Measurements from ENCODE around the gene DNM1.

DNA sequence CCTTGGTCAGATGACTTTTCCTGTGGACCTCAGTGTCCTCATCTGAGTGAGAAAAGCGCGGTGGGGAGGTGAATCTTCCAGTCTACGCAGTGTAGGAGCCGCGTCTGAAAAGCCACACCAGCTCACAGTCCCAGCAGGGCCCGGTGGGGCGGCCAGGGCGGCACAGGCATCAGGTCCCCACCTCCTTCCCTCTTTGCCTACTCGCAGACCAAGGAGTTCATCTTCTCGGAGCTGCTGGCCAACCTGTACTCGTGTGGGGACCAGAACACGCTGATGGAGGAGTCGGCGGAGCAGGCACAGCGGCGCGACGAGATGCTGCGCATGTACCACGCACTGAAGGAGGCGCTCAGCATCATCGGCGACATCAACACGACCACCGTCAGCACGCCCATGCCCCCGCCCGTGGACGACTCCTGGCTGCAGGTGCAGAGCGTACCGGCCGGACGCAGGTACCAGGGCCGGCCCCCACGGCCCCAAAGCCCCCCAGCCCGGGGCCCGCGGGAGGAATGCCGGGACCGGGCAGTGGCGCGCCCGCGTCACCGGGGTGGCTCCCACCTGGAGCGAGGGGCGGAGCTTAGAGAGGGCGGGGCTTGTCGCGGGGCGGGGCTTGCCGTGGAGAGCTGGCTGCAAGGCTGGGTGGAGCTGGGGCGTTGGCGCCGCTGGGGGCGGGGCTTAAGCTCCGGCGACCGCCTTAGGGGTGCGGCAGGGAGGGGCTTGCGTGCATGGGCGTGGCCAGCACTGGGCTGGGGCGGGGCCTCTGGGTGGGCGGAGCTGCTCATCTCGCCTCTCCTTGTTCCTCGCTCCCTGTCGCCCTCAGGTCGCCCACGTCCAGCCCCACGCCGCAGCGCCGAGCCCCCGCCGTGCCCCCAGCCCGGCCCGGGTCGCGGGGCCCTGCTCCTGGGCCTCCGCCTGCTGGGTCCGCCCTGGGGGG is 47.0 kb downstream of the DNM1 start:
- TF ChIP-seq CTCF (IDR thresholded peaks at IDR 0.05; ENCODE audit: low read depth, low read length, missing input control) = no peak
- no peak for TF ChIP-seq JUND (IDR thresholded peaks at IDR 0.05)
- no peak for TF ChIP-seq YY1 (IDR thresholded peaks at IDR 0.05)
- no peak for TF ChIP-seq SP1 (IDR thresholded peaks at IDR 0.05)
- TF ChIP-seq TAF1 (conservative IDR thresholded peaks at IDR 0.05) = no peak
- no peak for TF ChIP-seq RAD21 (IDR thresholded peaks at IDR 0.05)
- no peak for TF ChIP-seq EGR1 (IDR thresholded peaks at IDR 0.05; ENCODE audit: low read depth in 2 of 2)
- TF ChIP-seq ATF3 (IDR thresholded peaks at IDR 0.05) = no peak
- no peak for TF ChIP-seq HNF4G (IDR thresholded peaks at IDR 0.05)
- TF ChIP-seq, protein P1, sequence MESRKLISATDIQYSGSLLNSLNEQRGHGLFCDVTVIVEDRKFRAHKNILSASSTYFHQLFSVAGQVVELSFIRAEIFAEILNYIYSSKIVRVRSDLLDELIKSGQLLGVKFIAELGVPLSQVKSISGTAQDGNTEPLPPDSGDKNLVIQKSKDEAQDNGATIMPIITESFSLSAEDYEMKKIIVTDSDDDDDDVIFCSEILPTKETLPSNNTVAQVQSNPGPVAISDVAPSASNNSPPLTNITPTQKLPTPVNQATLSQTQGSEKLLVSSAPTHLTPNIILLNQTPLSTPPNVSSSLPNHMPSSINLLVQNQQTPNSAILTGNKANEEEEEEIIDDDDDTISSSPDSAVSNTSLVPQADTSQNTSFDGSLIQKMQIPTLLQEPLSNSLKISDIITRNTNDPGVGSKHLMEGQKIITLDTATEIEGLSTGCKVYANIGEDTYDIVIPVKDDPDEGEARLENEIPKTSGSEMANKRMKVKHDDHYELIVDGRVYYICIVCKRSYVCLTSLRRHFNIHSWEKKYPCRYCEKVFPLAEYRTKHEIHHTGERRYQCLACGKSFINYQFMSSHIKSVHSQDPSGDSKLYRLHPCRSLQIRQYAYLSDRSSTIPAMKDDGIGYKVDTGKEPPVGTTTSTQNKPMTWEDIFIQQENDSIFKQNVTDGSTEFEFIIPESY (IDR thresholded peaks at IDR 0.05) = no peak
- no peak for TF ChIP-seq FOXA1 (IDR thresholded peaks at IDR 0.05)
- TF ChIP-seq, protein P2, sequence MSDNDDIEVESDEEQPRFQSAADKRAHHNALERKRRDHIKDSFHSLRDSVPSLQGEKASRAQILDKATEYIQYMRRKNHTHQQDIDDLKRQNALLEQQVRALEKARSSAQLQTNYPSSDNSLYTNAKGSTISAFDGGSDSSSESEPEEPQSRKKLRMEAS (IDR thresholded peaks at IDR 0.05) = no peak
- TF ChIP-seq GABPA (IDR thresholded peaks at IDR 0.05 in 1 of 2, conservative IDR thresholded peaks at IDR 0.05 in 1 of 2) = no peak

All from liver (tissue), 3 donors.